B cell (primary cell): ENCODE data around the gene ZDHHC14.

Source experiments
- CTCF ChIP-seq: fragments of 200-600 bp; IDR thresholded peaks from one replicate; pipeline ENCODE4 v1.8.0; 2022; ENCODE audit warnings: antibody characterized with exemption, mild to moderate bottlenecking
- EZH2 ChIP-seq: IDR thresholded peaks from 2 replicates; pipeline ENCODE4 v1.6.1; 2012; ENCODE audit warnings: borderline replicate concordance, low read depth, mild to moderate bottlenecking, moderate library complexity, low read length; ENCODE audit not compliant: insufficient read depth, poor library complexity, severe bottlenecking

DNA sequence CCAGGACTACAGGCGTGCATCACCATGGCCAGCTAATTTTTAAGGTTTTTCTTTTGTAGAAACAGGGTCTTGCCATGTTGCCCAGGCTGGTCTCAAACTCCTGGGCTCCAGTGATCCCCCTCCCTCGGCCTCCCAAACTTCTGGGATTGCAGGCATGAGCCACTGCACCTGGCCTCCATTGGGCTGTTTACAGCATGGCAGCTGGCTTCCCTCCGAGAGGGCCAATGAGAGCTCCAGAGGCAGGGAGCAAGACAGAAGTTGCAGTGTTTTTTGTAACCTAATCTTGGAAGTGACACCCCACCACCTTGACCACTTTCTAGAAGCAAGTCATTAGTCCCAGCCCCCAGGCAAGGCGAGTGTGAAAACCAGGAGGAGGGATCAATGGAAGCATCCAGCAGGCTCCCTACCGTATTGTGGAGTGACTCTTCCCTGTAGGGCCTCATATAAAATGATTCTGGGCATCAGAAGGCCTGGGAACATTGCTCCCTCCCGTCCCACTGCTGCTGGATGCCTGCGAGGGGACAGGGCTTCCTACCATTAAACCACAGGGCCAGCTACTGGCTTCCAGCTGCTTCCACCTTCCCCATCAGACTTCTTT, 144.4 kb downstream of the ZDHHC14 start:
- no peak for TF ChIP-seq CTCF
- no peak for TF ChIP-seq EZH2
